ENCODE results near the gene MISP3. TPM values are rescaled to one million over a fixed set of nuclear protein-coding genes. Genes with fewer than 3 reads are reported as not detected.

MISP3 gene
- total RNA-seq, 4 donors from 2014 or later, result 0.55 to 23.8 (median 2.0) TPM; not detected in 1

DNA sequence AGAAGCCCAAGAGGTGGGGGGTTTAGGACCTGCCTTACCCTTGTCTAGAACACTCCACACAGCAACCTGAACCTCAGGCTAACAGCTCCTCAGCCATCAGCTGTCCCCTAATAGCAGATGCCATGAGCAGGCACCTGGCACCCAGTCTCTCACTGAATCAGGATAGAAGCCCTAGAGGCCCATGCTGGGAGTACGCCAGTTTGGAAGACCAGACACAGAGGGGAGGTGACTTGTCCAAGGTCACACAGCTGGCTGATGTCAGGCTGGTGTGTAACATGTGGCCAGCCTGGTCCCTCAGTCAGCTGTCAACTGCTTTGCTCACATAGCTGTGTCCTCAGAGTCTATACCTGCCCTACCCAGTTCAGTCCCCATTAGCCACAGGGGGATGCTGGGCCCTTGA, 30.7 kb downstream of the MISP3 start:
- H3K36me3 ChIP-seq, result no peaks in the 10 kb centered on the region

GRCh38 chr19:14105680-14106079, 33.1 kb downstream of the MISP3 start:
- Histone ChIP-seq H3K27me3 (no peaks in the 10 kb centered on the region), H3K27ac (no peak overlapping the region), H3K4me3 (no peak overlapping the region), H3K36me3 (no peaks in the 10 kb centered on the region), H3K9me3 (no peaks in the 10 kb centered on the region), H3K4me1 (no peaks in the 10 kb centered on the region)
- DNase-seq, result no peak
- TF ChIP-seq CTCF (IDR thresholded peaks at IDR 0.05) (no peak), POLR2A (IDR thresholded peaks at IDR 0.05) (no peak)
- intact Hi-C loops (cut with DNase I; ENCODE audit: low total_unique reads), result no loop called here

More for the DNA sequence above, 30.7 kb downstream of the MISP3 start:
- intact Hi-C loops (cut with DNase I; ENCODE audit: low total_unique reads), result no loop called here
- Histone ChIP-seq H3K4me1 (no peaks in the 10 kb centered on the region), H3K9me3 (no peaks in the 10 kb centered on the region), H3K4me3 (no peak overlapping the region), H3K27ac (no peak overlapping the region), H3K27me3 (no peaks in the 10 kb centered on the region)
- no peak for TF ChIP-seq POLR2A (IDR thresholded peaks at IDR 0.05)
- TF ChIP-seq CTCF (IDR thresholded peaks at IDR 0.05), result no peak
- no peak for DNase-seq

- intact Hi-C loops (cut with DNase I; ENCODE audit: low total_unique reads), result no loop called here
- peaks cover 0 to 3% of the 10 kb centered on the region in 2 donors for H3K4me1 ChIP-seq
- H3K27me3 ChIP-seq, result no peaks in the 10 kb centered on the region
- TF ChIP-seq CTCF (IDR thresholded peaks at IDR 0.05), result no peak
- no peak for TF ChIP-seq POLR2A (IDR thresholded peaks at IDR 0.05)
- no peak for DNase-seq
- no peaks in the 10 kb centered on the region for H3K36me3 ChIP-seq
- H3K4me3 ChIP-seq, result no peak overlapping the region
- no peaks in the 10 kb centered on the region for H3K9me3 ChIP-seq
- peak overlapping the region in 1 of 2 donors; percentile 46 for H3K27ac ChIP-seq
These were observed 34.3 kb downstream of the MISP3 start for GRCh38 chr19:14106840-14107239.

- Histone ChIP-seq H3K4me3 (no peak overlapping the region), H3K27me3 (no peaks in the 10 kb centered on the region), H3K36me3 (no peaks in the 10 kb centered on the region), H3K4me1 (peaks cover 0 to 13% of the 10 kb centered on the region in 2 donors), H3K9me3 (no peaks in the 10 kb centered on the region), H3K27ac (peak overlapping the region; percentile 28 to 46)
- intact Hi-C loops (cut with DNase I; ENCODE audit: low total_unique reads), result no loop called here
- TF ChIP-seq CTCF (IDR thresholded peaks at IDR 0.05) (no peak), POLR2A (IDR thresholded peaks at IDR 0.05) (no peak)
- DNase-seq, result no peak
These were observed 35.2 kb downstream of the MISP3 start for GRCh38 chr19:14107581-14108461.

- TF ChIP-seq CTCF (IDR thresholded peaks at IDR 0.05) (no peak), POLR2A (IDR thresholded peaks at IDR 0.05) (no peak)
- Histone ChIP-seq H3K27me3 (no peaks in the 10 kb centered on the region), H3K36me3 (no peaks in the 10 kb centered on the region), H3K27ac (no peak overlapping the region), H3K4me3 (no peak overlapping the region), H3K9me3 (no peaks in the 10 kb centered on the region), H3K4me1 (peaks cover 3 to 27% of the 10 kb centered on the region in 2 donors)
- intact Hi-C loops (cut with DNase I; ENCODE audit: low total_unique reads), result no loop called here
- no peak for DNase-seq
These were observed 38.1 kb downstream of the MISP3 start for GRCh38 chr19:14110650-14111049.

Measured in uterus (tissue), 4 donors.